SHP77 (cell line): ENCODE data around the gene CHMP4B.

ENCODE experiments used
- DNase-seq, 2 experiments: peaks; one replicate each; lab custom pipeline; 2025; lab: John Stamatoyannopoulos, UW

The CHMP4B gene

GRCh38 chr20:33840160-33840559 lies 29.0 kb downstream of the CHMP4B start:
- no peak for DNase-seq

- no peak for DNase-seq
Measured at GRCh38 chr20:33840759-33841435, 29.7 kb downstream of the CHMP4B start.

- DNase-seq, result no peak
Measured at GRCh38 chr20:33841436-33841799, 30.3 kb downstream of the CHMP4B start.

- no peak for DNase-seq
Measured at GRCh38 chr20:33842346-33842745, 31.2 kb downstream of the CHMP4B start.

- DNase-seq, result no peak
Measured at GRCh38 chr20:33843050-33843449, 31.9 kb downstream of the CHMP4B start.

- no peak for DNase-seq
Measured at GRCh38 chr20:33843854-33844253, 32.7 kb downstream of the CHMP4B start.

GRCh38 chr20:33846291-33846935 lies 35.3 kb downstream of the CHMP4B start:
- DNase-seq, result no peak

- no peak for DNase-seq
Measured at GRCh38 chr20:33847006-33847405, 35.9 kb downstream of the CHMP4B start.

- no peak for DNase-seq
Measured at GRCh38 chr20:33848391-33848790, 37.2 kb downstream of the CHMP4B start.

GRCh38 chr20:33850159-33850558 lies 39.0 kb downstream of the CHMP4B start:
- no peak for DNase-seq

- no peak for DNase-seq
Measured at GRCh38 chr20:33851842-33852466, 40.8 kb downstream of the CHMP4B start.

GRCh38 chr20:33852626-33853506 lies 41.7 kb downstream of the CHMP4B start:
- no peak for DNase-seq

- no peak for DNase-seq
Measured at GRCh38 chr20:33853507-33853813, 42.3 kb downstream of the CHMP4B start.

- DNase-seq, result no peak
Measured at GRCh38 chr20:33857722-33858563, 46.8 kb downstream of the CHMP4B start.

- DNase-seq, result no peak
Measured at GRCh38 chr20:33858666-33859065, 47.5 kb downstream of the CHMP4B start.

GRCh38 chr20:33859157-33859695 lies 48.1 kb downstream of the CHMP4B start:
- no peak for DNase-seq

- DNase-seq, result no peak
Measured at GRCh38 chr20:33859751-33860150, 48.6 kb downstream of the CHMP4B start.

GRCh38 chr20:33861458-33861857 lies 50.3 kb downstream of the CHMP4B start:
- no peak for DNase-seq

- DNase-seq, result peak; percentile 6 to 28
Measured at GRCh38 chr20:33862709-33863403, 51.7 kb downstream of the CHMP4B start.

- DNase-seq, result no peak
Measured at GRCh38 chr20:33863440-33864323, 52.5 kb downstream of the CHMP4B start.
